Measurements from ENCODE around the gene NLRX1.
A peak's percentile ranks its signal among the peaks of the same experiment; 100 is the strongest.
"Not testable (repeated sequence)": the region's sequence is repeated elsewhere in the genome, so short reads cannot be mapped to it uniquely, and the experiment has no call there.

Gene NLRX1

GRCh38 chr11:119207415-119207960, 39.0 kb downstream of the NLRX1 start:
- DNase-seq (ENCODE audit: low read depth), result no peak

DNA sequence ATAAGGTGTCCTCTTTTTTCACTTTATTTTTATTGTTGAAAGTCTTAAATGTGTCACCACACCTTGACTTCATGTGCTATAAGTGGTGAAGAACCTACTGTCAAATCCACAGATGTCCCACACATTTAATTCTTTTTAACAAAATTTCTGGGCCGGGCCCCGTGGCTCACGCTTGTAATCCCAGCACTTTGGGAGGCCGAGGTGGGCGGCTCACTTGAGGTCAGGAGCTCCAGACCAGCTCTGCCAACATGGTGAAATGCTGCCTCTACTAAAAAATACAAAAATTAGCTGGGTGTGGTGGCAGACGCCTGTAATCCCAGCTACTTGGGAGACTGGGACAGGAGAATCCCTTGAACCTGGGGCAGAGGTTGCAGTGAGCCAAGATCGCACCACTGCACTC, 40.7 kb downstream of the NLRX1 start:
- no peak for DNase-seq (ENCODE audit: low read depth)

- DNase-seq (ENCODE audit: low read depth), result peak; percentile 51
Measured at GRCh38 chr11:119210050-119210449, 41.5 kb downstream of the NLRX1 start.

- DNase-seq (ENCODE audit: low read depth), result peak; percentile 95
Measured at GRCh38 chr11:119218141-119218878, 49.8 kb downstream of the NLRX1 start.

DNA sequence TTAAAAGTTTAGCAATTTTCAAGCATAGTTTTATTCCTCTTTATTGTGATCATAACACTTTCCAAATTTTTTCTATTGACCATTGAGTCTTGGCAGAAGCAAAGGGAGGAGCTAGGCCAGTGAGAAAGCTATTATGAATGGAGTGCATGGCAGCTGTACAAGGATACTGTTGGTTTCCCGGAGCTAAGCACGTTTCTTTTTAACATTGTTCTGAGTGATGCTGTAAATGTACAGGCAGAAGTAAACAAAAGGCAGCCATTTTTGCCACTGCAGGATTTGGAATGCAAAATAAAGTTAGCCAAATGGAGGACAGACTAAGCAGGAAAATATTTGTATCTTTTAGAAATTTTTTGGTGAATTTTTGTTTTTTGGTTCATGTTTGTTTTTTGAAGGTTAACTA, 53.8 kb downstream of the NLRX1 start:
- peak; percentile 36 for DNase-seq (ENCODE audit: low read depth)

DNA sequence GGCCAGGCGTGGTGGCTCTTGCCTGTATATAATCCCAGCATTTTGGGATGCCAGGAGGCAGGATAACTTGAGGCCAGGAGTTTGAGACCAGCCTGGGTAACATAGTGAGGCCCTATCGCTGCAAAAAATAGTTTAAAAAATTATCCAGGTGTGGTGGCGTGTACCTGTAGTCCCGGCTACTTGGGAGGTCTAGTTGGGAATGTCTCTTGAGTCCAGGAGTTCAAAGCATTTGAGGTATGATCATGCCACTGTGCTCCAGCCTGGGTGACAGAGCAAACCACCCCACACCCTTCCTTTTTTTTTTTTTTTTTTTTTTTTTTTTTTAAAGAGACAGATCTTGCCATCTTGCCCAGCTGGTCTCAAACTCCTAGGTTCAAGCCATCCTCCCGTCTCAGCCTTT, 54.4 kb downstream of the NLRX1 start:
- no peak for DNase-seq (ENCODE audit: low read depth)

DNA sequence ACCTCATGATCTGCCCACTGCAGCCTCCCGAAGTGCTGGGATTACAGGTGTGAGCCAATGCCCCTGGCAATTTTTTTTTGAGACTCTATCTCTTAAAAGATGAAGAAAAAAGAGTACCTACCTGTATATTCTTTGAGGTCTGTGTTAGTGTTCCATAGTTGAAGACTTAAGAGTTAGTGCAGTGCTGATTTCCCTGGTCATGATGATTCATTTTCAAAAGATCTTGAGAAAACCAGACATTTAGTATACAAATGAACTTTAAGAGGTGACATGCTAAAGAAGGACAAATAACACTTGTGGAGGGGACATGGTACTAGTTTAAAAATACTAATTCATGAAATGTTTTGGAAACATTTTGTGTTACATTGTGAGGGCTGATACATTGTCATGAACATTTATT, 55.3 kb downstream of the NLRX1 start:
- DNase-seq (ENCODE audit: low read depth), result peak; percentile 47

DNA sequence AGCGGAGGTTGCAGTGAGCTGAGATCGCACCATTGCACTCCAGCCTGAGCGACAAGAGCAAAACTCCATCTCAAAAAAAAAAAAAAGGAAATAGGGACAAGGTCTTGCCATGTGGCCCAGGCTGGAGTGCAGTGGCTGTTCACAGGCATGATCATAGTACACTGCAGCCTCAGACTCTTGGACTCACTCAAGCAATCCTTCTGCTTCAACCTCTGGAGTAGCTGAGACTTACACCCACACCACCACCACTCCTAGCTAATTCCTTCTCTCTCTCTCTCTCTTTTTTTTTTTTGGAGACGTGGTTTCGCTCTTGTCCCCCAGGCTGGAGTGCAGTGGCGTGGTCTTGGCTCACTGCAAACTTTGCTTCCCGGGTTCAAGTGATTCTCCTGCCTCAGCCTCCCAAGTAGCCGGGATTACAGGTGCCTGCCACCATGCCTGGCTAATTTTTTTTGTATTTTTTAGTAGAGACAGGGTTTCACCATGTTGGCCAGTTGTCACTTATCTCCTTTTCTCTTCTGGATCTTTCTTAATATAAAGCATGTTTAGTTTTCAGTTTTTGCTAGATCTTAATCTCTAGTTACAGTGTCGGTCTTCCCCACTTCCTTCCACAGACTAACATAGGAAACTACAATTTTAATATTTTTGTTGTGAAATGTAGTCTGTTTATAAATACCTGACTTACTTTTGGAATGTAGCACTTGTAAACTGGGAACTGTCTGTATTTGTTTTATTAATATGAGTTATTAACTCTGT, 60.2 kb downstream of the NLRX1 start:
- not testable (repeated sequence) for DNase-seq (ENCODE audit: low read depth)

DNA sequence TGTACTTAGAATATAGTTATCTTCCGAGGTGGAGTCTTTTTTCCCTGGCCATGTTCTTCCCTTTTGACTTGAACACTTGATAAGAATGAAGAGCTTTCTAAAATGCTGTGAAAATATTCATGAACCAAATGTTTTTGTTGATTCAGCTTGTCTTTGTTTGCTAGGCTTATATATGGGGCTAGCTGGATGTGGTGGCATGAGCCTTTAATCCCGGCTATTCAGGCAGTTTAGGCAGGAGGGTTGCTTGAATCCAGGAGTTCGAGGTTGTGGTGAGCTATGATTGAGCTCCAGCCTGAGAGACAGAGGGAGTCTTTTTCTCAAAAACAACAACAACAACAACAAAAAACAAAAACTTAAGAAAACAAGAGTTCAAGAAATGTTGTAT, 60.8 kb downstream of the NLRX1 start:
- peak; percentile 35 for DNase-seq (ENCODE audit: low read depth)

DNA sequence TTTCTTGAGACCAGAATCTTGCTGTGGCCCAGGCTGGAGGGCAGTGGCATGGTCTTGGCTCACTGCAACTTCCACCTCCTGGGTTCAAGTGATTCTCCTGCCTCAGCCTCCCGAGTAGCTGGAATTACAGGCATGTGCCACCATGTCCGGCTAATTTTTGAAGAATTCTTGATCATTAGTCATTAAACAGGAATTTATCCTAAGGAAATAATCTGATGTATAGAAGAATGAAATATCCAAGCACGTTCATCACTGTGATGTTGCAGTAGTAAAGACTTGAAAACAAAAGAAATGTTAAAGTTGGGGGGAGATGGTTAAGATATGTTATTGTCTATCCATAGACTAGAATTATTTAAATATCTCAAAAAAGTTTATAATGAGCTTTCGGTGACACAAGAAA, 61.2 kb downstream of the NLRX1 start:
- DNase-seq (ENCODE audit: low read depth), result no peak
